Kidney glomerular epithelial cell (primary cell): ENCODE results near the gene PDZD8.
A peak's percentile ranks its signal among the peaks of the same experiment; 100 is the strongest.

Experiments used
- DNase-seq: peaks from one replicate; lab custom pipeline; 2025; lab: John Stamatoyannopoulos, UW

PDZD8 gene

DNA sequence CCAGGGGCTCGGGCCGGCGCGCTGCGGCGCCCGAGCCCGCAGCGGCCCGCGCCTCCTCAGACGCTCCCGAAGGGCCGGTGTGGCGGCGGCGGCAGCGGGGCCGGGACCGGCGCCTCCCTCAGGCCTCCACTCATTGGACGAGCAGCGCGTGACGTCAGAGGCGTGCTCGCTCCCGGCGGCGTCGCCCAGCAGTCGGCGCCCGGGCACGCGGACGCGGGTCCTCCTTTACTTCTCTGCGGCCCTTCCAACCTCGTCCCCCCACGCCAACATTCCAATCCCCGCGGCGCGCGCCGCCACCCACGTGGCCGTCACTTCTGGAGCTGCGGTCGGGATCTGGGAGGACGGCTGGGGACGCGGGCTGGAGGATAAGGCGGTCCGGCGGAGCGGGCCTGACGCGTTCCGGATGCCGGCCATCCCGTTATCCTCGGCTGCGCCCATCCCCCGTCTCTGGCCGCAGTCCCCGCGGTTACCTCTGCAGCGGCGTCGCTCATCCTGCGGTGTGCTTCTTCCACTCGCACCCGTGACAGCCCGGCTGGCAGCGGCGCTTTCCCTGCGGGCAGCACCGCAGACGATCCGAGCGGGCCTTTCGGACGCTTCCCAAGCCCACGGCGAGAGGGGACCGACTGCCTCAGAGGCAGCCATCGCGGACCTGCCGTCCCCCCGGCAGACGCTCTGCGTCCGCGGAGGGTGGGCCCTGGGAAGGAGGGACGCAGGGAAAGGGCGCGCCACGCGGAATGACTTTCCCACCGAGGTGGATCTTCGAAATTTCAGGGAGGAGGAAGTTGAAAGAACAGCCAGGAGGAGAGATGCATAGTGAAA, at the start of gene PDZD8:
Gene PDZD8 (minus strand): TSS at position 81 of the 819 bp plus-strand sequence. CDS start 213 bp downstream, outside the sequence.
- peak; percentile 77 for DNase-seq

DNA sequence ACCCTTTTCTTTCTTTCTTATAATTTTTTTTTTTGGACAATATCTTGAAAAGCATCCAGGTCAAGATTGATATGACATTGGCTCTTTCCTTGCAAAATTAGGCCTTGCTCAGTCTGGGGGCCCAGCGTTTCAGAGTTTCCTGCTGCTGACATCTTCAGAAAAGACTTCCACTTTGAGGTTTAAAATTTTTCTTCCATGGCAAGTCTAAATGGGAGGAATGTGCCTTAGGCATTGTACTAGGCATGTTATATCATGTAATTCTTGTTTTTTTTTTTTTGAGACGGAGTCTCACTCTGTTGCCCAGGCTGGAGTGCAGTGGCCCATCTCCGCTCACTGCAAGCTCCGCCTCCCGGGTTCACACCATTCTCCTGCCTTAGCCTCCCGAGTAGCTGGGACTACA, 48.9 kb upstream of the PDZD8 start:
- DNase-seq, result no peak

- no peak for DNase-seq
Measured at GRCh38 chr10:117421985-117422384, 46.7 kb upstream of the PDZD8 start.

- DNase-seq, result no peak
Measured at GRCh38 chr10:117420768-117421167, 45.5 kb upstream of the PDZD8 start.

- no peak for DNase-seq
Measured at GRCh38 chr10:117419921-117420320, 44.7 kb upstream of the PDZD8 start.

- no peak for DNase-seq
Measured at GRCh38 chr10:117419159-117419558, 43.9 kb upstream of the PDZD8 start.

DNA sequence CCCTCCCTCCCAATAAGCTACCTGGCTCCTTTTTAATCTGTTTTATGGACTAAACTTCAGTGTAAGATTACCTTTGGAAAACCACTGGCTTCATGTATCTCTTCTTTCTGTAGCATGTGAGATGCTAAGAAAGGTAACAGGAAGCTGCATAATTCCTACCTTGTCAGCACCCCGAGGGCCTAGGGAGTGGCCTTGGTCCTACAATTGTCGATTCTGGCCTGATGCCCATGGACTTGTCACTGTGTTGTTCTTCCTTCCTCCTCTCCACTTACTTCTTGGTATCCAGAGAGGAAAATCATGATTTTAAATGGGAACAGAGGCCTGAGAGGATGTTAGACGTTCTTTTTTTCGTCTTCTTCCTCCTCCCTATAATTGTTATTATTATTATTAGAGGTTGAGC, 42.9 kb upstream of the PDZD8 start:
- DNase-seq, result no peak

DNA sequence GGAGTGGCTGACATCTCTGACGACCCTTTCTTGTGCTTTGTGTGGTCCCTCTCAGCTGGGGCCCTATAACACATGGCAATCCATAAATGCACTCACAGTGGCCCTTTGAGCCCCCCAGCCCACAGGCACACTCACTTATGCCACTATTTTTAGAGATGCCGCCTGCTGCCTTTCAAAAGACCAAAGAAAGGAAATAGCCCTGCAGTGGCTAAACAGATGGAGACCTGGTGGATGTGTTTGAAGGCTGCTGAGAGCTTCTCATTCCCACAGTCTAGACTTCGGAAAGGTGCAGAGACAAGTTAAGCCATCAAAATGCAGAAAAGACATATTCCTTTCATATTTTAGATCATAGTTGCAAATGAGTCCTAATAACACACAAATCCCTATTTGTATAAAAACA, 42.0 kb upstream of the PDZD8 start:
- DNase-seq, result no peak

GRCh38 chr10:117413928-117414618, 38.8 kb upstream of the PDZD8 start:
- peak; percentile 25 for DNase-seq

GRCh38 chr10:117412469-117413010, 37.3 kb upstream of the PDZD8 start:
- DNase-seq, result no peak

DNA sequence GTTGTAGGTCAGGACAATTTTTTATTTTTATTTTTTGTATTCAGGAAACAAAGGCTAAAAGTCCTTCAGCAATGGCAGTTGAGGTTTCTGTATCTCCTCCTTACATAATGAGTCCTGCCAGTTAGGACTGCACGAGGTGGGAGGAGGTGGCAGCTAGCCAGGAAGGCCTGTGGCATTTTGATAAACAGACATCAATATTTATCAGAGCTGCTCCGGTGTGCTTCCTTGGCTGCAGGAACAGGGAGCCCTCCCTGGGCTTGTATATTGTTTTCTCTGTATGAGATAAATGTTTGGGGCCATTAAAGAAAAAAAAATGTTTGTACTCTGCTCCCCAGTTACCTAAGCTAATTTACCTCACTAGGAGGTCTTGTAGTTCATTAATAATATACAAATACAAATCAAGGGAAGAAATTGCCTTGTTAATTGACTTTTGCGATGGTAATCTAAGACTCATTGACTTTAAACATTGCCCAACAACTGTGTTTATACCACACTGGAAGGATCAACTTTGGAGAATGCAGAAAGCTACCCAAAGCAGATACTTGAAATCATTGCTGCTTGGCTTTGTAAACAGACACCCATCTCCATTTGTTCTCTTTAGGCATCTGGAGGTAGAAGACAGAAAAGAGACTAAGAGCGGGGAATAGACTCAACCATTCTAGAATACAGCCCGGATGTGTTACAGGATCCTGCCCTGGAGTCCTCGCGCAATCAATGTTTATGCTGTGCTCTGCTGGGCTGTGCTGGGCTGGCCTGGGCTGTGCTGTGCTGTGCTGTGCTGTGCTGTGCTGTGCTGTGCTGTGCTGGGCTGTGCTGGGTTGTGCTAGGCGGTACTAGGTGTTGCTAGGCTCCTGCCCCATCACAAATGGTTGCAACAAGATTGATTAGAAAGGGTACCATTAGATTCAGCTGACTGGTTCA, 36.5 kb upstream of the PDZD8 start:
- DNase-seq, result peak; percentile 19

GRCh38 chr10:117410557-117410956, 35.3 kb upstream of the PDZD8 start:
- DNase-seq, result no peak

GRCh38 chr10:117409549-117410305, 34.5 kb upstream of the PDZD8 start:
- no peak for DNase-seq

- no peak for DNase-seq
Measured at GRCh38 chr10:117408436-117409384, 33.5 kb upstream of the PDZD8 start.

DNA sequence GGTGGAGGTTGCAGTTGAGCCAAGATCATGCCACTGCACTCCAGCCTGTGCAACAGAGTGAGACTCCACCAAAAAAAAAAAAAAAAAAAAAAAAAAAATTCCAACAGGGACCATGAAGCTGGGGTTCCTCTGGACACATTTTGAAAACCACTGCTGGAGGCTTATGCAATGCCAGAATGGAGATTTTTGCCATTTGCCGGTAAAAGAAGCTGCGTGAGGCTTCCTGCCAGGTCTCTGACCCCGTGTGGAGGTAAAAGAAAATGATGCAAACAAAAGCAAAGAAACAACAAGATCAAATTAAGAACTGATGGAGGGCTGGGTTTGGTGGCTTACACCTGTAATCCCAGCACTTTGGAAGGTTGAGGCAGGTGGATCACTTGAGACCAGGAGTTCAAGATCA, 30.5 kb upstream of the PDZD8 start:
- no peak for DNase-seq

- DNase-seq, result no peak
Measured at GRCh38 chr10:117400329-117400728, 25.1 kb upstream of the PDZD8 start.

DNA sequence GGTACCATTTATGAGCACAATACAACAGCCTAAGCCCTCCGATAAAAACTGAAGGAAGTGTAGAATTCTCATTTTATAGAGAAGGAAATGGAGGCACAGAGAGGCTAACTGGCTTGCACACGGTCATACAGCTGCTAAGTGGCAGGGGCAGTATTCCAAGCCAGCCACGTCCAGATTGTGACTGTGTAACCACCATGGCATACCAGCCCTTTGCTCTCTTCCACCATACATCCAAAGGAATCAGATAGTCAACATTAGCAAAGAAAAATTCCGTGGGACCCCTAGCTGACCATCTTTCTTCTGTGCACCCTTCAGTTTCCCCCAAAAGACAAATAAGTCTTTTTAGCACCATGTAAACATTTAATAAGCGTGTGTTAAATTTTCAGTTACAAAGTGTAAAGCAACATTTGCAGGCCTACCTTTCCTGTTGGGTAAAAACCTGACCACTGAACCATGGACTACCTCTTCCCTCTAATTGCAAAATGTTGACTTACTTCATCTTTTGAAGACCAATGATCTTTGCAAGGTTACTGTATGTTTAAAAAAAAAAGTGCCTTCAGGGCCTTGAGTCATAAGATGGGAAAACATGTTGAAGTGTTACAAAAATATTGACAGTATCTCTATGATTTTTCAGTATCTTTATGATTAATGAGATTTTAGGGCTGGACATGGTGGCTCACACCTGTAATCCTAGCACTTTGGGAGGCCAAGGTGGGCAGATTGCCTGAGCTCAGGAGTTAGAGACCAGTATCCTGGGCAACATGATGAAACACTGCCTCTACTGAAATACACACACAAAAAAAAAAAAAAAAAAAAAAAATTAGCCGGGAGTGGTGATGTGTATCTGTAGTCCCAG, 24.3 kb upstream of the PDZD8 start:
- DNase-seq, result no peak

- no peak for DNase-seq
Measured at GRCh38 chr10:117398029-117398428, 22.8 kb upstream of the PDZD8 start.
